ENCODE data around the gene SMAD6.
"Not testable (repeated sequence)": the region's sequence is repeated elsewhere in the genome, so short reads cannot be mapped to it uniquely, and the experiment has no call there.

Gene SMAD6

GRCh38 chr15:66757030-66757429, 55.0 kb downstream of the SMAD6 start:
- Histone ChIP-seq H3K27ac (ENCODE audit: extremely low read depth, low read depth, low read length) (no peak overlapping the region), H3K36me3 (ENCODE audit: control insufficient read depth in 2 of 2, insufficient read depth in 1 of 2, low read length in 2 of 2) (peaks cover 0 to 72% of the 10 kb centered on the region in 2 experiments; a peak in 2 of 3 replicates), H3K4me3 (ENCODE audit: low read depth, low read length) (no peak overlapping the region), H3K4me1 (ENCODE audit: control insufficient read depth, insufficient read depth, low read length) (no peaks in the 10 kb centered on the region), H3K9me3 (ENCODE audit: control insufficient read depth, insufficient read depth, low read depth, low read length) (no peaks in the 10 kb centered on the region)
- POLR2A ChIA-PET, result no interaction called here
- TF ChIP-seq REPIN1 (tag by site-specific recombination; IDR thresholded peaks at IDR 0.05; ENCODE audit: low read depth) (no peak), ZNF140 (tag by site-specific recombination; IDR thresholded peaks at IDR 0.05) (no peak), ZNF223 (tag by site-specific recombination; IDR thresholded peaks at IDR 0.05) (no peak), ZNF626 (tag by site-specific recombination; IDR thresholded peaks at IDR 0.05) (no peak), PRDM4 (tag by site-specific recombination; IDR thresholded peaks at IDR 0.05) (no peak), ZNF776 (tag by site-specific recombination; IDR thresholded peaks at IDR 0.05; ENCODE audit: borderline replicate concordance) (no peak), KLF10 (tag by site-specific recombination; IDR thresholded peaks at IDR 0.05) (no peak), ZNF239 (tag by site-specific recombination; IDR thresholded peaks at IDR 0.05) (no peak)
- TF ChIP-seq, protein P1, sequence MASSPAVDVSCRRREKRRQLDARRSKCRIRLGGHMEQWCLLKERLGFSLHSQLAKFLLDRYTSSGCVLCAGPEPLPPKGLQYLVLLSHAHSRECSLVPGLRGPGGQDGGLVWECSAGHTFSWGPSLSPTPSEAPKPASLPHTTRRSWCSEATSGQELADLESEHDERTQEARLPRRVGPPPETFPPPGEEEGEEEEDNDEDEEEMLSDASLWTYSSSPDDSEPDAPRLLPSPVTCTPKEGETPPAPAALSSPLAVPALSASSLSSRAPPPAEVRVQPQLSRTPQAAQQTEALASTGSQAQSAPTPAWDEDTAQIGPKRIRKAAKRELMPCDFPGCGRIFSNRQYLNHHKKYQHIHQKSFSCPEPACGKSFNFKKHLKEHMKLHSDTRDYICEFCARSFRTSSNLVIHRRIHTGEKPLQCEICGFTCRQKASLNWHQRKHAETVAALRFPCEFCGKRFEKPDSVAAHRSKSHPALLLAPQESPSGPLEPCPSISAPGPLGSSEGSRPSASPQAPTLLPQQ (tag by site-specific recombination; IDR thresholded peaks at IDR 0.05), result no peak
- CTCF ChIA-PET, result interaction anchor here (0.5 to 1.2 kb wide), 3 partner anchors 10 to 896 kb away, joined by 3 to 4 read pairs (median 4); no protein-coding TSS in a partner anchor

GRCh38 chr15:66757521-66757920, 55.5 kb downstream of the SMAD6 start:
- Histone ChIP-seq H3K4me1 (ENCODE audit: control insufficient read depth, insufficient read depth, low read length) (no peaks in the 10 kb centered on the region), H3K9me3 (ENCODE audit: control insufficient read depth, insufficient read depth, low read depth, low read length) (no peaks in the 10 kb centered on the region), H3K36me3 (ENCODE audit: control insufficient read depth in 2 of 2, insufficient read depth in 1 of 2, low read length in 2 of 2) (peaks cover 0 to 68% of the 10 kb centered on the region in 2 experiments; a peak in 2 of 3 replicates), H3K4me3 (ENCODE audit: low read depth, low read length) (no peak overlapping the region), H3K27ac (ENCODE audit: extremely low read depth, low read depth, low read length) (no peak overlapping the region)
- TF ChIP-seq, protein P2, sequence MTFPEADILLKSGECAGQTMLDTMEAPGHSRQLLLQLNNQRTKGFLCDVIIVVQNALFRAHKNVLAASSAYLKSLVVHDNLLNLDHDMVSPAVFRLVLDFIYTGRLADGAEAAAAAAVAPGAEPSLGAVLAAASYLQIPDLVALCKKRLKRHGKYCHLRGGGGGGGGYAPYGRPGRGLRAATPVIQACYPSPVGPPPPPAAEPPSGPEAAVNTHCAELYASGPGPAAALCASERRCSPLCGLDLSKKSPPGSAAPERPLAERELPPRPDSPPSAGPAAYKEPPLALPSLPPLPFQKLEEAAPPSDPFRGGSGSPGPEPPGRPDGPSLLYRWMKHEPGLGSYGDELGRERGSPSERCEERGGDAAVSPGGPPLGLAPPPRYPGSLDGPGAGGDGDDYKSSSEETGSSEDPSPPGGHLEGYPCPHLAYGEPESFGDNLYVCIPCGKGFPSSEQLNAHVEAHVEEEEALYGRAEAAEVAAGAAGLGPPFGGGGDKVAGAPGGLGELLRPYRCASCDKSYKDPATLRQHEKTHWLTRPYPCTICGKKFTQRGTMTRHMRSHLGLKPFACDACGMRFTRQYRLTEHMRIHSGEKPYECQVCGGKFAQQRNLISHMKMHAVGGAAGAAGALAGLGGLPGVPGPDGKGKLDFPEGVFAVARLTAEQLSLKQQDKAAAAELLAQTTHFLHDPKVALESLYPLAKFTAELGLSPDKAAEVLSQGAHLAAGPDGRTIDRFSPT (tag by site-specific recombination; IDR thresholded peaks at IDR 0.05), result peak; percentile 44; the same call in 1 of the 2 replicates
- no peak for TF ChIP-seq ZBTB8A (tag by site-specific recombination; IDR thresholded peaks at IDR 0.05)
- no peak for TF ChIP-seq WT1 (tag by site-specific recombination; IDR thresholded peaks at IDR 0.05)
- POLR2A ChIA-PET, result interaction anchor here (0.5 kb wide), 1 partner anchor 117 kb away, joined by 4 read pairs; no protein-coding TSS in a partner anchor
- CTCF ChIA-PET, result interaction anchor here (0.5 to 1.2 kb wide), 2 partner anchors 94 to 896 kb away, joined by 3 to 4 read pairs; no protein-coding TSS in a partner anchor

DNA sequence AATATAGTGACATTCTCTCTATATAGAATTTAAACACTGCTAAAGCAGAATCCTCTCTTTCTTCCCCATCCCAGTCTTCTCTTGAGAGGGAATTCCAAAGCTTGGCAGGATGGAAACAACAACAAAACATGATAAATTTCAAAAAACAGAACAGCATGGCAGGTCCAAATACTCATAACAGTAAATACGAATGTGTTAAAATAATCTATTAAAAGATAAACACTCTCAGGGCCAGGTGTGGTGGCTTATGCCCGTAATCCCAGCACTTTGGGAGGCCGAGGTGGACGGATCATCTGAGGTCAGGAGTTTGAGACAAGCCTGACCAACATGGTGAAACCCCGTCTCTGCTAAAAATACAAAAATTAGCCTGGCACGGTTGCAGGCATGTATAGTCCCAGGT, 56.2 kb downstream of the SMAD6 start:
- POLR2A ChIA-PET; H3K9me3 ChIP-seq (ENCODE audit: control insufficient read depth, insufficient read depth, low read depth, low read length); H3K4me1 ChIP-seq (ENCODE audit: control insufficient read depth, insufficient read depth, low read length); H3K4me3 ChIP-seq (ENCODE audit: low read depth, low read length); H3K27ac ChIP-seq (ENCODE audit: extremely low read depth, low read depth, low read length): not testable (repeated sequence)
- H3K36me3 ChIP-seq (ENCODE audit: control insufficient read depth in 2 of 2, insufficient read depth in 1 of 2, low read length in 2 of 2), result peaks cover 0 to 62% of the 10 kb centered on the region in 2 experiments; a peak in 1 of 3 replicates
- CTCF ChIA-PET, result interaction anchor here (1.0 to 1.6 kb wide), 3 partner anchors 14 to 93 kb away, joined by 3 to 8 read pairs (median 5); no protein-coding TSS in a partner anchor
- TF ChIP-seq SETDB1 (IDR thresholded peaks at IDR 0.05; ENCODE audit: insufficient read length, low read length), result peak; percentile 22
